H1 (cell line): ENCODE results near the gene XCL1. TPM values are rescaled to one million over a fixed set of nuclear protein-coding genes. Genes with fewer than 3 reads are reported as not detected.

ENCODE experiments used
- CHD7 ChIP-seq: fragments of 300-600 bp; sonication (generic); IDR thresholded peaks from 2 replicates; pipeline ENCODE4 v1.7.1; 2012; ENCODE audit warnings: low read length, moderate library complexity, mild to moderate bottlenecking, inconsistent platforms; ENCODE audit not compliant: insufficient replicate concordance
- CTBP2 ChIP-seq: IDR thresholded peaks from 2 replicates; pipeline ENCODE4 v1.7.0; 2011; ENCODE audit warnings: borderline replicate concordance, mild to moderate bottlenecking, moderate library complexity, mixed read lengths, low read length; ENCODE audit not compliant: insufficient read depth, insufficient read length
- EP300 ChIP-seq, 2 experiments: IDR thresholded peaks; 1 replicate in 1 of 2; 2 replicates in 1 of 2; pipeline ENCODE4 v1.6.1; 2011 to 2012; ENCODE audit warnings: low read depth in 2 of 2, low read length in 2 of 2, mild to moderate bottlenecking in 2 of 2, borderline replicate concordance in 1 of 2, inconsistent platforms in 1 of 2, moderate library complexity in 1 of 2
- POLR2A ChIP-seq, 2 experiments: IDR thresholded peaks; 1 replicate in 1 of 2; 2 replicates in 1 of 2; pipeline ENCODE4 v1.6.1; 2011; ENCODE audit warnings: low read depth in 2 of 2, low read length in 2 of 2, mild to moderate bottlenecking in 2 of 2; ENCODE audit errors: control extremely low read depth in 1 of 2
- RBBP5 ChIP-seq: IDR thresholded peaks from 2 replicates; pipeline ENCODE4 v1.7.1; 2012; ENCODE audit warnings: low read depth, mild to moderate bottlenecking, inconsistent platforms, low read length, moderate library complexity, borderline replicate concordance
- polyA plus RNA-seq, 7 experiments: library from polyadenylated mRNA; depleted of rRNA in 3 of 7; stranded (reverse) in 5 of 7; unstranded in 2 of 7; fragments of >200 nt in 5 of 7; fragments of 200-250 nt in 2 of 7; gene quantifications; 1 replicate in 5 of 7; 2 replicates in 1 of 7; 4 replicates in 1 of 7; pipeline versions ENCODE4 v1.2.1 to v1.2.3, GENCODE V29; 2011 to 2013; ENCODE audit warnings: missing spikeins in 2 of 7, mixed read lengths in 2 of 7
- total RNA-seq: library from RNA; stranded (reverse); fragmentation: NEBNext Ultra II Directional; extraction: Animal tissue kit (Norgen Biotek cat#: 25700); gene quantifications from 2 replicates; pipeline ENCODE4 v1.2.1, GENCODE V29; 2021

The XCL1 gene
- total and polyA plus RNA-seq, 2 of the 8 experiments (the other 6 are each of a cell fraction or from before 2014, with no cell fraction given): 0.39 to 0.63 TPM

GRCh38 chr1:168606096-168606495, 29.7 kb downstream of the XCL1 start (continued):
- TF ChIP-seq CHD7 (no peak), POLR2A (IDR thresholded peaks at IDR 0.05; ENCODE audit: control extremely low read depth in 1 of 2, low read depth in 2 of 2, low read length in 2 of 2) (no peak), CTBP2 (no peak), EP300 (IDR thresholded peaks at IDR 0.05; ENCODE audit: borderline replicate concordance in 1 of 2, low read depth in 2 of 2, low read length in 2 of 2) (no peak), RBBP5 (no peak)
